ENCODE data around the gene BRMS1.

- TF ChIP-seq, protein P1, sequence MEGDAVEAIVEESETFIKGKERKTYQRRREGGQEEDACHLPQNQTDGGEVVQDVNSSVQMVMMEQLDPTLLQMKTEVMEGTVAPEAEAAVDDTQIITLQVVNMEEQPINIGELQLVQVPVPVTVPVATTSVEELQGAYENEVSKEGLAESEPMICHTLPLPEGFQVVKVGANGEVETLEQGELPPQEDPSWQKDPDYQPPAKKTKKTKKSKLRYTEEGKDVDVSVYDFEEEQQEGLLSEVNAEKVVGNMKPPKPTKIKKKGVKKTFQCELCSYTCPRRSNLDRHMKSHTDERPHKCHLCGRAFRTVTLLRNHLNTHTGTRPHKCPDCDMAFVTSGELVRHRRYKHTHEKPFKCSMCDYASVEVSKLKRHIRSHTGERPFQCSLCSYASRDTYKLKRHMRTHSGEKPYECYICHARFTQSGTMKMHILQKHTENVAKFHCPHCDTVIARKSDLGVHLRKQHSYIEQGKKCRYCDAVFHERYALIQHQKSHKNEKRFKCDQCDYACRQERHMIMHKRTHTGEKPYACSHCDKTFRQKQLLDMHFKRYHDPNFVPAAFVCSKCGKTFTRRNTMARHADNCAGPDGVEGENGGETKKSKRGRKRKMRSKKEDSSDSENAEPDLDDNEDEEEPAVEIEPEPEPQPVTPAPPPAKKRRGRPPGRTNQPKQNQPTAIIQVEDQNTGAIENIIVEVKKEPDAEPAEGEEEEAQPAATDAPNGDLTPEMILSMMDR (IDR thresholded peaks at IDR 0.05): no peak
- TF ChIP-seq POLR2AphosphoS5 (IDR thresholded peaks at IDR 0.05; ENCODE audit: low read depth, low read length): no peak
Measured at GRCh38 chr11:66368484-66368883, 23.6 kb upstream of the BRMS1 start.
